Activated naive CD8-positive, alpha-beta T cell treated with anti-CD3 and anti-CD28 coated beads for 36 hours (primary cell): ENCODE measurements around the gene SENP6. TPM values are rescaled to one million over a fixed set of nuclear protein-coding genes. Genes with fewer than 3 reads are reported as not detected.
"Not testable (repeated sequence)": the region's sequence is repeated elsewhere in the genome, so short reads cannot be mapped to it uniquely, and the experiment has no call there.

Experiments
- DNase-seq: peaks from one replicate; pipeline ENCODE4 v3.0.0; 2021
- H3K27ac Mint-ChIP-seq: one replicate; pipeline ENCODE4 v1.8.0; 2022; ENCODE audit warnings: mild to moderate bottlenecking, moderate library complexity, mixed read lengths
- H3K27me3 Mint-ChIP-seq: one replicate; pipeline ENCODE4 v1.8.0; 2022; ENCODE audit warnings: mild to moderate bottlenecking, mixed read lengths
- H3K36me3 Mint-ChIP-seq: one replicate; pipeline ENCODE4 v1.8.0; 2021; ENCODE audit warnings: mild to moderate bottlenecking, mixed read lengths
- H3K4me1 Mint-ChIP-seq: one replicate; pipeline ENCODE4 v1.8.0; 2021; ENCODE audit warnings: mixed read lengths
- H3K4me3 Mint-ChIP-seq: one replicate; pipeline ENCODE4 v1.8.0; 2022; ENCODE audit warnings: mild to moderate bottlenecking, moderate library complexity, mixed read lengths
- H3K9me3 Mint-ChIP-seq: one replicate; pipeline ENCODE4 v1.8.0; 2022; ENCODE audit warnings: mixed read lengths
- total RNA-seq, 2 experiments: library from RNA; stranded (reverse); gene quantifications; one replicate each; pipeline ENCODE4 v1.2.3, GENCODE V29; 2021

SENP6 gene
- total RNA-seq, 2 experiments from 2014 or later, result 65.6 to 68.2 TPM

- Mint-ChIP-seq H3K27me3 (no peaks in the 10 kb centered on the region), H3K36me3 (peaks cover 42% of the 10 kb centered on the region), H3K9me3 (peaks cover 1% of the 10 kb centered on the region), H3K4me1 (peaks cover 51% of the 10 kb centered on the region), H3K4me3 (no peak overlapping the region), H3K27ac (no peak overlapping the region)
- no peak for DNase-seq
Measured at GRCh38 chr6:75619230-75619899, 17.7 kb downstream of the SENP6 start.

DNA sequence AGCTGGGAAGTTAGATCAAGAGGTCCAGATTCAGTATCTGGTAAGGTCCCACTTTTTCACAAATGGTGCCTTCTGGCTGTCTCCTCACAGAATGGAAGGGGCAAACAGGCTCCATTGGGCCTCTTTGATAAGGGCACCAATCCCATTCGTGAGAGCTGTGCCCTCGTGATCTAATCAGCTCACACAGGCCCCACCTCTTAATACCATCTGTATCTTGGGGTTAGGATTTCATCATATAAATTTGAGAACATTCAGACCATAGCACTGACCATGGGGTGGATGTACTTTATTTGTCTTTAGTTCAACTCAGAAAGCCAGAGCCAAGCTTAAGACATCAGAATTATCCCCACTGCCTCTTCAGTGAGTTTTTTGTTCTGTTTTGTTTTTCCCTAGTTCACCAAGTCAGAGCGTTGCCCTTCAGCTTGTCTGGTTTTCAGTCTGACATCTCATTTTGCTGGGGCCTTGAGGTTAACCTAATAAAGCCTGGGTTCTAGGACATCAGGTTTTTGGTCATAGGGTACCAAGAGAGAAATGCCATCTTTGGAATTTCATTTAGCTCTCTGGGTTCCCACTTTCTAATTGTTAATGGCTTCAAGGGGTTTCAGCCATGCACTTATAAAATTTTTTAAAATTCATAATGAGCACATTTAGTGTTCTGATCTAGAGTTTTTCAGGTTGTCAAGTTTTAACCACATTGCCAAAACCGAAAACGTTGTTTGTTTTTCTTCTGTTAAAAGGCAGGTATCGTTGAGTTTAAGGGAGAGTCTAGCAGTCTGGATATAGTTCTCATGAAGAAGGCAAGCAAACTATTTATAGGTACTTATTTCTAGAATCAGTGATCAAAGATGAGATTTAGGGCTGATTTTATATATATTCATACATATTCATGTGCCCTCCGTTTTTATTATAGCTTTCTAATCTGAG is 19.0 kb downstream of the SENP6 start:
- H3K9me3 Mint-ChIP-seq, result peaks cover 1% of the 10 kb centered on the region
- H3K4me1 Mint-ChIP-seq, result peaks cover 45% of the 10 kb centered on the region
- H3K4me3 Mint-ChIP-seq, result no peak overlapping the region
- H3K27me3 Mint-ChIP-seq, result no peaks in the 10 kb centered on the region
- H3K36me3 Mint-ChIP-seq, result peaks cover 35% of the 10 kb centered on the region
- no peak for DNase-seq
- H3K27ac Mint-ChIP-seq, result peak overlapping the region; percentile 58

GRCh38 chr6:75621846-75622245 is 20.2 kb downstream of the SENP6 start:
- Mint-ChIP-seq H3K27me3 (no peaks in the 10 kb centered on the region), H3K27ac (peak overlapping the region; percentile 48), H3K9me3 (peaks cover 1% of the 10 kb centered on the region)

GRCh38 chr6:75623491-75623890 is 21.8 kb downstream of the SENP6 start:
- no peak overlapping the region for H3K27ac Mint-ChIP-seq
- no peaks in the 10 kb centered on the region for H3K27me3 Mint-ChIP-seq
- no peak for DNase-seq
- no peaks in the 10 kb centered on the region for H3K9me3 Mint-ChIP-seq
- H3K4me1 Mint-ChIP-seq, result peaks cover 29% of the 10 kb centered on the region
- H3K4me3 Mint-ChIP-seq, result no peak overlapping the region
- H3K36me3 Mint-ChIP-seq, result peaks cover 24% of the 10 kb centered on the region

More at GRCh38 chr6:75621846-75622245, 20.2 kb downstream of the SENP6 start:
- Mint-ChIP-seq H3K36me3 (peaks cover 34% of the 10 kb centered on the region), H3K4me1 (peaks cover 40% of the 10 kb centered on the region), H3K4me3 (no peak overlapping the region)
- DNase-seq, result no peak

DNA sequence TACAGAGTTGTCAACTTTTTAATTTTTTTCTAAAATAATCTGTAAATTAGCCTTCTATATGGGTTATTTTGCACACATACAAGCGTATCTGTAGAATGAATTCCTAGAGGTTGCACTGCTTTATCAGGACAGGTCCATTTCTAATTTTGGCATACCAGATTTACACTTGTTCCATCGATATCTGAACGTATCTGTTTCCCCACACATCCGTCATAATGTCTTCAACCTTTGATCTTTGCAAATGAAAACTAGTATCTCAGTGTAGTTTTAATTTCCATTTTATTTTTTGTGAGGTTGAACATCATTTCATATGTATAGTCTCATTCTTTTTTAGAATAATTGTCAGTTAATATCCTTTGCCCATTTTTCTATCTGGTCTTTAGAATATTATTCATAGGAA is 22.7 kb downstream of the SENP6 start:
- no peaks in the 10 kb centered on the region for H3K9me3 Mint-ChIP-seq
- no peaks in the 10 kb centered on the region for H3K27me3 Mint-ChIP-seq
- peaks cover 20% of the 10 kb centered on the region for H3K4me1 Mint-ChIP-seq
- no peak overlapping the region for H3K4me3 Mint-ChIP-seq
- no peak overlapping the region for H3K27ac Mint-ChIP-seq
- no peak for DNase-seq
- H3K36me3 Mint-ChIP-seq, result peaks cover 22% of the 10 kb centered on the region

GRCh38 chr6:75624988-75625387 is 23.3 kb downstream of the SENP6 start:
- H3K27me3 Mint-ChIP-seq, result no peaks in the 10 kb centered on the region
- peaks cover 22% of the 10 kb centered on the region for H3K36me3 Mint-ChIP-seq
- no peak overlapping the region for H3K4me3 Mint-ChIP-seq
- H3K9me3 Mint-ChIP-seq, result no peaks in the 10 kb centered on the region
- H3K4me1 Mint-ChIP-seq, result peaks cover 19% of the 10 kb centered on the region
- H3K27ac Mint-ChIP-seq, result no peak overlapping the region
- no peak for DNase-seq

DNA sequence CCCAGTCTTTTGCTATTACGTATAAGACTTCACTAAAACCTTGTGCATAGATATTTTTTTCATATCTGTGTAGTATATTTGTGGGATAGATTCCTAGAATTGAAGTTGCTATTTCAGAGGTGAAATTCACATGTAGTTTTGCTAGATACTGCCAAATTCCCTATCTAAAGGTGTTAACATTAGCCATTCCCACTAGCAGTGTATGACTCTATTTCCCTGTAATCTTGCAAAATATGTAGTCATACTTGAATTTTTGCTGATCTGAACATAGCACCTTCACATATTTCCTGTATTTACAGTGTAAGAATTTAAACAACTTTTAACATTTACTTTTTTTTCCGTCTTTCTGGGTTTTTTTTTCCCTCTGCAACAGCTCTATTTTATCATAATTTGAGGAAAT is 24.9 kb downstream of the SENP6 start:
- H3K4me1 Mint-ChIP-seq, result peaks cover 6% of the 10 kb centered on the region
- no peaks in the 10 kb centered on the region for H3K27me3 Mint-ChIP-seq

GRCh38 chr6:75627708-75628107 is 26.0 kb downstream of the SENP6 start:
- not testable (repeated sequence) for H3K36me3 Mint-ChIP-seq, DNase-seq, H3K27ac Mint-ChIP-seq, H3K4me1 Mint-ChIP-seq, H3K27me3 Mint-ChIP-seq, H3K4me3 Mint-ChIP-seq, H3K9me3 Mint-ChIP-seq

More for the DNA sequence above, 24.9 kb downstream of the SENP6 start:
- Mint-ChIP-seq H3K27ac (no peak overlapping the region), H3K4me3 (no peak overlapping the region), H3K9me3 (no peaks in the 10 kb centered on the region), H3K36me3 (peaks cover 14% of the 10 kb centered on the region)
- no peak for DNase-seq

- Mint-ChIP-seq H3K27ac (no peak overlapping the region), H3K4me1 (peaks cover 3% of the 10 kb centered on the region), H3K9me3 (no peaks in the 10 kb centered on the region), H3K36me3 (peaks cover 6% of the 10 kb centered on the region), H3K4me3 (no peak overlapping the region), H3K27me3 (no peaks in the 10 kb centered on the region)
- no peak for DNase-seq
Measured at GRCh38 chr6:75631859-75632635, 30.4 kb downstream of the SENP6 start.

GRCh38 chr6:75633045-75633444 is 31.4 kb downstream of the SENP6 start:
- H3K27me3 Mint-ChIP-seq, result no peaks in the 10 kb centered on the region

GRCh38 chr6:75642311-75642710 is 40.6 kb downstream of the SENP6 start:
- Mint-ChIP-seq H3K27ac (no peak overlapping the region), H3K27me3 (no peaks in the 10 kb centered on the region), H3K36me3 (peaks cover 30% of the 10 kb centered on the region), H3K4me3 (no peak overlapping the region), H3K4me1 (no peaks in the 10 kb centered on the region), H3K9me3 (no peaks in the 10 kb centered on the region)
- DNase-seq, result no peak

More at GRCh38 chr6:75633045-75633444, 31.4 kb downstream of the SENP6 start:
- Mint-ChIP-seq H3K4me3 (no peak overlapping the region), H3K9me3 (no peaks in the 10 kb centered on the region), H3K27ac (no peak overlapping the region), H3K36me3 (peaks cover 6% of the 10 kb centered on the region), H3K4me1 (peaks cover 3% of the 10 kb centered on the region)
- DNase-seq, result no peak

- no peak overlapping the region for H3K4me3 Mint-ChIP-seq
- H3K36me3 Mint-ChIP-seq, result peaks cover 29% of the 10 kb centered on the region
- no peak overlapping the region for H3K27ac Mint-ChIP-seq
- DNase-seq, result no peak
- no peaks in the 10 kb centered on the region for H3K4me1 Mint-ChIP-seq
- no peaks in the 10 kb centered on the region for H3K27me3 Mint-ChIP-seq
- no peaks in the 10 kb centered on the region for H3K9me3 Mint-ChIP-seq
Measured at GRCh38 chr6:75643173-75643572, 41.5 kb downstream of the SENP6 start.

GRCh38 chr6:75656479-75656878 is 54.8 kb downstream of the SENP6 start:
- Mint-ChIP-seq H3K9me3 (no peaks in the 10 kb centered on the region), H3K36me3 (peaks cover 20% of the 10 kb centered on the region), H3K4me3 (no peak overlapping the region), H3K27ac (no peak overlapping the region), H3K27me3 (no peaks in the 10 kb centered on the region), H3K4me1 (peaks cover 6% of the 10 kb centered on the region)
- no peak for DNase-seq

GRCh38 chr6:75657327-75657726 is 55.6 kb downstream of the SENP6 start:
- H3K27ac Mint-ChIP-seq, result no peak overlapping the region
- H3K27me3 Mint-ChIP-seq, result no peaks in the 10 kb centered on the region
- no peak overlapping the region for H3K4me3 Mint-ChIP-seq
- no peaks in the 10 kb centered on the region for H3K9me3 Mint-ChIP-seq
- H3K4me1 Mint-ChIP-seq, result peaks cover 6% of the 10 kb centered on the region
- DNase-seq, result no peak
- H3K36me3 Mint-ChIP-seq, result peaks cover 24% of the 10 kb centered on the region

DNA sequence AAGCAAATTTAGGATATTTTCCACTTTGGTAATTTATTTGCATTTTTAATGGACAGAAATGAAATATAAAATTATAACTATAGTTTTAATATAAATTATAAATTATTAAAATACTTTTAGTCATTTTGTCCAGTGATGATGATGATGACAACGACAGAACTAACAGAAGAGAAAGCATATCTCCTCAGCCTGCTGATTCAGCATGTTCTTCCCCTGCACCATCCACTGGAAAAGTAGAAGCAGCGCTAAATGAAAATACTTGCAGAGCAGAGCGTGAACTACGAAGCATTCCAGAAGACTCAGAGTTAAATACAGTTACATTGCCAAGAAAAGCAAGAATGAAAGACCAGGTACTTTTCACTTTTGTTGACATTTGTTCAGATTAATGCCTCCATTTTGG is 64.9 kb downstream of the SENP6 start:
- Mint-ChIP-seq H3K4me1 (no peaks in the 10 kb centered on the region), H3K4me3 (no peak overlapping the region), H3K27me3 (no peaks in the 10 kb centered on the region), H3K9me3 (no peaks in the 10 kb centered on the region), H3K27ac (no peak overlapping the region), H3K36me3 (peaks cover 18% of the 10 kb centered on the region)
- no peak for DNase-seq
